HepG2 (cell line): ENCODE measurements around the gene ANAPC5. TPM values are rescaled to one million over a fixed set of nuclear protein-coding genes. Genes with fewer than 3 reads are reported as not detected.

Experiments
- BRF2 ChIP-seq: sonication (generic); formaldehyde crosslinking; IDR thresholded peaks from 2 replicates; pipeline ENCODE4 v1.8.1; 2022; ENCODE audit warnings: mild to moderate bottlenecking, missing genetic modification reagents
- CREBL2 ChIP-seq: sonication (generic); formaldehyde crosslinking; IDR thresholded peaks from 2 replicates; pipeline ENCODE4 v1.8.1; 2023; ENCODE audit warnings: missing genetic modification reagents, mild to moderate bottlenecking, borderline replicate concordance
- DR1 ChIP-seq: sonication (generic); formaldehyde crosslinking; IDR thresholded peaks from 2 replicates; pipeline ENCODE4 v1.8.0; 2021; ENCODE audit warnings: mild to moderate bottlenecking, missing genetic modification reagents, inconsistent platforms
- EP300 ChIP-seq, 3 experiments: sonication (generic) in 1 of 3; formaldehyde crosslinking in 1 of 3; IDR thresholded peaks; 2 replicates each; pipeline versions ENCODE4 v1.5.1 to v1.6.1; 2011 to 2020; ENCODE audit warnings: low read depth in 2 of 3, low read length in 2 of 3, borderline replicate concordance in 1 of 3, improper control_type of control experiment in 1 of 3, mild to moderate bottlenecking in 1 of 3, missing genetic modification reagents in 1 of 3, moderate library complexity in 1 of 3
- HNF4A ChIP-seq: sonication (generic); formaldehyde crosslinking; IDR thresholded peaks from 2 replicates; pipeline ENCODE4 v1.4.0; 2020; ENCODE audit warnings: missing genetic modification reagents
- IKZF1 ChIP-seq: fragments of 450-650 bp; IDR thresholded peaks from 2 replicates; pipeline ENCODE4 v1.7.1; 2016
- MTA3 ChIP-seq: sonication (generic); formaldehyde crosslinking; IDR thresholded peaks from 2 replicates; pipeline ENCODE4 v1.4.0; 2020; ENCODE audit warnings: missing genetic modification reagents
- MXD4 ChIP-seq: IDR thresholded peaks from 2 replicates; pipeline ENCODE4 v1.6.1; 2016; ENCODE audit warnings: mild to moderate bottlenecking, missing biosample characterization, missing genetic modification reagents
- PAF1 ChIP-seq: IDR thresholded peaks from 2 replicates; pipeline ENCODE4 v1.6.1; 2016; ENCODE audit warnings: missing genetic modification reagents, missing compliant biosample characterization
- PHB2 ChIP-seq: fragments of 450-650 bp; IDR thresholded peaks from 2 replicates; pipeline ENCODE4 v1.6.1; 2018; ENCODE audit not compliant: partially characterized antibody
- PRDM10 ChIP-seq: sonication (generic); formaldehyde crosslinking; IDR thresholded peaks from 2 replicates; pipeline ENCODE4 v1.4.0; 2020; ENCODE audit warnings: low read depth, missing genetic modification reagents
- SIX4 ChIP-seq: sonication (generic); formaldehyde crosslinking; IDR thresholded peaks from 2 replicates; pipeline ENCODE4 v1.4.0; 2020; ENCODE audit warnings: missing genetic modification reagents
- SRSF9 ChIP-seq: fragments of 200-400 bp; formaldehyde crosslinking; IDR thresholded peaks from 2 replicates; pipeline ENCODE4 v1.6.1; 2018; ENCODE audit warnings: borderline replicate concordance, mild to moderate bottlenecking, low read depth, low read length; ENCODE audit not compliant: insufficient read depth, poor library complexity, severe bottlenecking
- THRA ChIP-seq: sonication (generic); formaldehyde crosslinking; IDR thresholded peaks from 2 replicates; pipeline ENCODE4 v1.4.0; 2020; ENCODE audit warnings: missing genetic modification reagents, borderline replicate concordance
- TMF1 ChIP-seq: sonication (generic); formaldehyde crosslinking; IDR thresholded peaks from 2 replicates; pipeline ENCODE4 v1.8.1; 2022; ENCODE audit warnings: low read depth, missing genetic modification reagents
- ZBTB20 ChIP-seq: sonication (generic); formaldehyde crosslinking; IDR thresholded peaks from 2 replicates; pipeline ENCODE4 v1.8.1; 2023; ENCODE audit warnings: missing genetic modification reagents, low read depth, mild to moderate bottlenecking, borderline replicate concordance
- ZNF207 ChIP-seq: fragments of 450-650 bp; IDR thresholded peaks from 2 replicates; pipeline ENCODE4 v1.6.1; 2016; ENCODE audit warnings: antibody characterized with exemption, borderline replicate concordance
- ZNF501 ChIP-seq: sonication (generic); formaldehyde crosslinking; IDR thresholded peaks from 2 replicates; pipeline ENCODE4 v1.5.1; 2020; ENCODE audit warnings: mild to moderate bottlenecking, moderate library complexity, missing genetic modification reagents
- ZNF605 ChIP-seq: sonication (generic); formaldehyde crosslinking; IDR thresholded peaks from 2 replicates; pipeline ENCODE4 v1.8.0; 2022; ENCODE audit warnings: mild to moderate bottlenecking, missing genetic modification reagents
- ZNF713 ChIP-seq: sonication (generic); formaldehyde crosslinking; IDR thresholded peaks from 2 replicates; pipeline ENCODE4 v1.4.0; 2020; ENCODE audit warnings: mild to moderate bottlenecking, missing genetic modification reagents
- ZNF841 ChIP-seq: sonication (generic); formaldehyde crosslinking; IDR thresholded peaks from 2 replicates; pipeline ENCODE4 v1.8.1; 2023; ENCODE audit warnings: missing genetic modification reagents, borderline replicate concordance
- polyA plus RNA-seq, 8 experiments: library from polyadenylated mRNA; depleted of rRNA in 3 of 8; stranded (reverse) in 7 of 8; unstranded in 1 of 8; fragments of >200 nt; fragmentation: Illumina TruSeq in 4 of 8; extraction: Trizol in 4 of 8; gene quantifications; 2 replicates each; pipeline versions ENCODE4 v1.2.1 to v1.2.3, GENCODE V29; 2011 to 2016; ENCODE audit warnings: low read depth in 4 of 8, missing spikeins in 1 of 8, mixed read lengths in 1 of 8; ENCODE audit not compliant: insufficient read depth in 1 of 8
- total RNA-seq, 5 experiments: library from RNA; depleted of rRNA; stranded (reverse); fragments of >200 nt; fragmentation: Illumina TruSeq; extraction: Trizol; gene quantifications; 2 replicates each; pipeline ENCODE4 v1.2.3, GENCODE V29; 2016; ENCODE audit warnings: low read depth in 1 of 5

The ANAPC5 gene
- total and polyA plus RNA-seq, 2 of the 13 experiments (the other 11 are each of a cell fraction or from before 2014, with no cell fraction given): 146 to 161 TPM

- no peak for TF ChIP-seq PRDM10 (CRISPR knock-in tag)
- TF ChIP-seq ZNF841 (CRISPR knock-in tag): no peak
- peak; percentile 67 for TF ChIP-seq ZNF501 (CRISPR knock-in tag)
- TF ChIP-seq IKZF1: no peak
- no peak for TF ChIP-seq PHB2
- no peak for TF ChIP-seq SRSF9
- no peak for TF ChIP-seq ZNF605 (CRISPR knock-in tag)
- TF ChIP-seq ZNF207: no peak
- no peak for TF ChIP-seq EP300 (IDR thresholded peaks at IDR 0.05; ENCODE audit: low read depth in 2 of 2, low read length in 2 of 2)
- no peak for TF ChIP-seq EP300 (CRISPR knock-in tag; IDR thresholded peaks at IDR 0.05; ENCODE audit: borderline replicate concordance)
- no peak for TF ChIP-seq DR1 (CRISPR knock-in tag)
- TF ChIP-seq MXD4 (CRISPR knock-in tag): peak; percentile 75; the same call in 1 of the 2 replicates
- TF ChIP-seq PAF1: no peak
- TF ChIP-seq BRF2 (CRISPR knock-in tag): no peak
- no peak for TF ChIP-seq TMF1 (CRISPR knock-in tag)
- TF ChIP-seq THRA (CRISPR knock-in tag): no peak
- TF ChIP-seq HNF4A (CRISPR knock-in tag): peak; percentile 81
- no peak for TF ChIP-seq ZBTB20 (CRISPR knock-in tag)
- TF ChIP-seq SIX4 (CRISPR knock-in tag): no peak
- TF ChIP-seq ZNF713 (CRISPR knock-in tag): no peak
- no peak for TF ChIP-seq CREBL2 (CRISPR knock-in tag)
- no peak for TF ChIP-seq MTA3
Measured at GRCh38 chr12:121295746-121296617, 56.2 kb downstream of the ANAPC5 start (continued).
